Measurements from ENCODE around the gene GPBAR1. TPM values are rescaled to one million over a fixed set of nuclear protein-coding genes. Genes with fewer than 3 reads are reported as not detected.

Gene GPBAR1
- total RNA-seq, 2 experiments from 2014 or later: 1.6 to 1.8 TPM

- Mint-ChIP-seq H3K27ac (peak overlapping the region; percentile 4), H3K9me3 (no peaks in the 10 kb centered on the region), H3K4me3 (no peak overlapping the region), H3K4me1 (ENCODE audit: low read depth) (peaks cover 7% of the 10 kb centered on the region), H3K27me3 (no peaks in the 10 kb centered on the region), H3K36me3 (ENCODE audit: low read depth) (no peaks in the 10 kb centered on the region)
- CTCF ChIA-PET: interaction anchor here (0.5 to 1.5 kb wide), 14 partner anchors 9 to 184 kb away, joined by 3 to 19 read pairs (median 4); partner anchors contain the start of genes CATIP, PNKD and TMBIM1
- no peak overlapping the region for H3K4me3 ChIP-seq (ENCODE audit: low read length)
- H3K36me3 ChIP-seq (ENCODE audit: insufficient read depth, low read length): no peaks in the 10 kb centered on the region
- peaks cover 8% of the 10 kb centered on the region for H3K4me1 ChIP-seq (ENCODE audit: insufficient read depth, low read length)
- peak; percentile 99 for ATAC-seq (ENCODE audit: poor library complexity)
- intact Hi-C loops (cut with DNase I, micrococcal nuclease): loop anchor here (1.0 to 2.0 kb wide), 5 partner anchors 9 to 165 kb away; partner anchors contain the start of genes CATIP (in 2 of the 2) and TMBIM1 (in 1 of the 2)
- no peaks in the 10 kb centered on the region for H3K27me3 ChIP-seq (ENCODE audit: control insufficient read depth in 1 of 2, insufficient read depth in 2 of 2, low read length in 2 of 2)
- no peak overlapping the region for H3K27ac ChIP-seq (ENCODE audit: low read depth in 1 of 2, low read length in 2 of 2)
- peak; percentile 87 for TF ChIP-seq CTCF (IDR thresholded peaks at IDR 0.05)
- no peaks in the 10 kb centered on the region for H3K9me3 ChIP-seq (ENCODE audit: control insufficient read depth in 1 of 2, insufficient read depth in 1 of 2, low read length in 2 of 2)
- peak; percentile 79 to 93 (median 86) for DNase-seq
- POLR2A ChIA-PET: interaction anchor here (0.7 to 1.6 kb wide), 7 partner anchors 9 to 104 kb away, joined by 3 to 7 read pairs (median 4); partner anchors contain the start of genes CATIP, CTDSP1, PNKD and TMBIM1
These were observed 40.5 kb downstream of the GPBAR1 start for GRCh38 chr2:218301176-218301819.

- H3K9me3 Mint-ChIP-seq: no peaks in the 10 kb centered on the region
- H3K4me1 Mint-ChIP-seq (ENCODE audit: low read depth): peaks cover 15% of the 10 kb centered on the region
- no peak overlapping the region for H3K27ac ChIP-seq (ENCODE audit: low read depth in 1 of 2, low read length in 2 of 2)
- no peaks in the 10 kb centered on the region for H3K36me3 Mint-ChIP-seq (ENCODE audit: low read depth)
- H3K36me3 ChIP-seq (ENCODE audit: insufficient read depth, low read length): no peaks in the 10 kb centered on the region
- CTCF ChIA-PET: interaction anchor here (1.7 kb wide), 1 partner anchor 13 kb away, joined by 4 read pairs; the partner anchor contains the start of gene TMBIM1
- H3K27me3 Mint-ChIP-seq: no peaks in the 10 kb centered on the region
- H3K27ac Mint-ChIP-seq: no peak overlapping the region
- no peak overlapping the region for H3K4me3 ChIP-seq (ENCODE audit: low read length)
- POLR2A ChIA-PET: no interaction called here
- H3K27me3 ChIP-seq (ENCODE audit: control insufficient read depth in 1 of 2, insufficient read depth in 2 of 2, low read length in 2 of 2): no peaks in the 10 kb centered on the region
- no peak for TF ChIP-seq CTCF (IDR thresholded peaks at IDR 0.05)
- H3K4me1 ChIP-seq (ENCODE audit: insufficient read depth, low read length): peaks cover 8% of the 10 kb centered on the region
- no peak overlapping the region for H3K4me3 Mint-ChIP-seq
- no peak for ATAC-seq (ENCODE audit: poor library complexity)
- H3K9me3 ChIP-seq (ENCODE audit: control insufficient read depth in 1 of 2, insufficient read depth in 1 of 2, low read length in 2 of 2): no peaks in the 10 kb centered on the region
- no peak for DNase-seq
- intact Hi-C loops (cut with DNase I, micrococcal nuclease): no loop called here
These were observed 44.6 kb downstream of the GPBAR1 start for GRCh38 chr2:218305383-218305782.

- no peak for DNase-seq
- ChIA-PET POLR2A (interaction anchor here (0.6 to 1.2 kb wide), 2 partner anchors 15 to 90 kb away, joined by 3 read pairs; no protein-coding TSS in a partner anchor), CTCF (interaction anchor here (1.2 to 1.4 kb wide), 2 partner anchors 14 to 50 kb away, joined by 3 to 7 read pairs; partner anchors contain the start of genes CATIP and TMBIM1)
- no peak overlapping the region for H3K27ac ChIP-seq (ENCODE audit: low read depth in 1 of 2, low read length in 2 of 2)
- H3K36me3 ChIP-seq (ENCODE audit: insufficient read depth, low read length): no peaks in the 10 kb centered on the region
- no peaks in the 10 kb centered on the region for H3K9me3 ChIP-seq (ENCODE audit: control insufficient read depth in 1 of 2, insufficient read depth in 1 of 2, low read length in 2 of 2)
- H3K27ac Mint-ChIP-seq: no peak overlapping the region
- no peaks in the 10 kb centered on the region for H3K27me3 Mint-ChIP-seq
- H3K4me3 ChIP-seq (ENCODE audit: low read length): no peak overlapping the region
- H3K4me3 Mint-ChIP-seq: no peak overlapping the region
- H3K4me1 ChIP-seq (ENCODE audit: insufficient read depth, low read length): peaks cover 4% of the 10 kb centered on the region
- no peak for ATAC-seq (ENCODE audit: poor library complexity)
- no peaks in the 10 kb centered on the region for H3K27me3 ChIP-seq (ENCODE audit: control insufficient read depth in 1 of 2, insufficient read depth in 2 of 2, low read length in 2 of 2)
- no peak for TF ChIP-seq CTCF (IDR thresholded peaks at IDR 0.05)
- no peaks in the 10 kb centered on the region for H3K36me3 Mint-ChIP-seq (ENCODE audit: low read depth)
- intact Hi-C loops (cut with DNase I, micrococcal nuclease): no loop called here
- H3K9me3 Mint-ChIP-seq: no peaks in the 10 kb centered on the region
- H3K4me1 Mint-ChIP-seq (ENCODE audit: low read depth): peaks cover 11% of the 10 kb centered on the region
These were observed 45.5 kb downstream of the GPBAR1 start for GRCh38 chr2:218306184-218306920.

All from CD4-positive, alpha-beta T cell (primary cell).